Lower leg skin (tissue), 4 donors: Measurements from ENCODE around the gene LIM2. TPM values are rescaled to one million over a fixed set of nuclear protein-coding genes. Genes with fewer than 3 reads are reported as not detected.
"Not testable (repeated sequence)": the region's sequence is repeated elsewhere in the genome, so short reads cannot be mapped to it uniquely, and the experiment has no call there.

Experiments used
- DNase-seq, 2 donors: peaks; one replicate each; pipeline ENCODE4 v3.0.0-alpha.2; 2019; ENCODE audit warnings: low spot score in 2 of 2
- H3K4me3 ChIP-seq: fragments of 200-600 bp; sonication (generic); 2 replicates; pipeline ENCODE4 v1.5.1; 2017; ENCODE audit warnings: mild to moderate bottlenecking, low read depth; ENCODE audit not compliant: poor library complexity, severe bottlenecking
- CTCF ChIP-seq, 3 donors: fragments of 450-650 bp; IDR thresholded peaks; one replicate each; pipeline ENCODE4 v1.5.1; 2016; ENCODE audit warnings: antibody characterized with exemption in 3 of 3, mild to moderate bottlenecking in 3 of 3, moderate library complexity in 2 of 3
- POLR2A ChIP-seq, 2 donors: fragments of 450-650 bp; IDR thresholded peaks; one replicate each; pipeline ENCODE4 v1.6.1; 2016 to 2017; ENCODE audit warnings: antibody characterized with exemption in 2 of 2, mild to moderate bottlenecking in 1 of 2, moderate library complexity in 1 of 2
- WGBS, 2 donors: methylation state at CpG; one replicate each; pipeline ENCODE4 v1.1.5; 2018; 5-methylcytosine and 5-hydroxymethylcytosine counted together
- intact Hi-C: fragments of 100-400 bp; cut with DNase I; formaldehyde crosslinking; loops from one replicate; pipeline ENCODE4 v1.15.0; 2023; ENCODE audit warnings: low total_unique reads
- total RNA-seq, 4 donors: library from RNA; depleted of rRNA; stranded (reverse); fragments of >200 nt; gene quantifications; one replicate each; pipeline ENCODE4 v1.1.0, GENCODE V29; 2016

LIM2 gene
- total RNA-seq, 4 donors from 2014 or later, result not detected

- no peak for DNase-seq
- TF ChIP-seq POLR2A (IDR thresholded peaks at IDR 0.05), result no peak
- TF ChIP-seq CTCF (IDR thresholded peaks at IDR 0.05), result no peak
- H3K4me3 ChIP-seq, result no peak overlapping the region
- WGBS, 2 donors, result 32 to 38% methylated on average over 7 of the region's 7 CpGs
- intact Hi-C loops, result no loop called here
Measured at GRCh38 chr19:51398096-51398704, 10.4 kb upstream of the LIM2 start.

- 34 to 41% methylated on average over 9 of the region's 9 CpGs for WGBS, 2 donors
- intact Hi-C loops, DNase-seq, H3K4me3 ChIP-seq: not testable (repeated sequence)
Measured at GRCh38 chr19:51397453-51397852, 9.7 kb upstream of the LIM2 start.

- no peak overlapping the region for H3K4me3 ChIP-seq
- TF ChIP-seq CTCF (IDR thresholded peaks at IDR 0.05) (no peak), POLR2A (IDR thresholded peaks at IDR 0.05) (no peak)
- no peak for DNase-seq
- intact Hi-C loops, result no loop called here
- 95 to 97% methylated on average over 2 of the region's 2 CpGs for WGBS, 2 donors
Measured at GRCh38 chr19:51396175-51396574, 8.4 kb upstream of the LIM2 start.

GRCh38 chr19:51394050-51394836 lies 6.5 kb upstream of the LIM2 start:
- intact Hi-C loops, result no loop called here
- DNase-seq, result peak; percentile 96 to 97
- H3K4me3 ChIP-seq, result no peak overlapping the region
- 1 to 2% methylated on average over 37 to 39 of the region's 45 CpGs for WGBS, 2 donors
- TF ChIP-seq POLR2A (IDR thresholded peaks at IDR 0.05) (no peak), CTCF (IDR thresholded peaks at IDR 0.05) (no peak)

- 71 to 74% methylated on average over 1 of the region's 1 CpG for WGBS, 2 donors
- intact Hi-C loops, result no loop called here
- TF ChIP-seq POLR2A (IDR thresholded peaks at IDR 0.05) (no peak), CTCF (IDR thresholded peaks at IDR 0.05) (no peak)
- H3K4me3 ChIP-seq, result no peak overlapping the region
- no peak for DNase-seq
Measured at GRCh38 chr19:51392701-51393100, 4.9 kb upstream of the LIM2 start.

GRCh38 chr19:51391073-51391611 lies 3.4 kb upstream of the LIM2 start:
- no peak for DNase-seq
- 66% methylated on average over 8 of the region's 8 CpGs for WGBS, 2 donors
- intact Hi-C loops, result no loop called here
- no peak overlapping the region for H3K4me3 ChIP-seq
- TF ChIP-seq POLR2A (IDR thresholded peaks at IDR 0.05) (no peak), CTCF (IDR thresholded peaks at IDR 0.05) (no peak)
